GM18909 (cell line): ENCODE results near the gene NUBP2.
A peak's percentile ranks its signal among the peaks of the same experiment; 100 is the strongest.

Experiments used
- ATAC-seq: cut with Tn5 transposase; IDR thresholded peaks from one replicate; pipeline ENCODE4 v1.9.1; 2021; ENCODE audit warnings: mild to moderate bottlenecking; ENCODE audit not compliant: unreplicated experiment, poor library complexity

The NUBP2 gene

DNA sequence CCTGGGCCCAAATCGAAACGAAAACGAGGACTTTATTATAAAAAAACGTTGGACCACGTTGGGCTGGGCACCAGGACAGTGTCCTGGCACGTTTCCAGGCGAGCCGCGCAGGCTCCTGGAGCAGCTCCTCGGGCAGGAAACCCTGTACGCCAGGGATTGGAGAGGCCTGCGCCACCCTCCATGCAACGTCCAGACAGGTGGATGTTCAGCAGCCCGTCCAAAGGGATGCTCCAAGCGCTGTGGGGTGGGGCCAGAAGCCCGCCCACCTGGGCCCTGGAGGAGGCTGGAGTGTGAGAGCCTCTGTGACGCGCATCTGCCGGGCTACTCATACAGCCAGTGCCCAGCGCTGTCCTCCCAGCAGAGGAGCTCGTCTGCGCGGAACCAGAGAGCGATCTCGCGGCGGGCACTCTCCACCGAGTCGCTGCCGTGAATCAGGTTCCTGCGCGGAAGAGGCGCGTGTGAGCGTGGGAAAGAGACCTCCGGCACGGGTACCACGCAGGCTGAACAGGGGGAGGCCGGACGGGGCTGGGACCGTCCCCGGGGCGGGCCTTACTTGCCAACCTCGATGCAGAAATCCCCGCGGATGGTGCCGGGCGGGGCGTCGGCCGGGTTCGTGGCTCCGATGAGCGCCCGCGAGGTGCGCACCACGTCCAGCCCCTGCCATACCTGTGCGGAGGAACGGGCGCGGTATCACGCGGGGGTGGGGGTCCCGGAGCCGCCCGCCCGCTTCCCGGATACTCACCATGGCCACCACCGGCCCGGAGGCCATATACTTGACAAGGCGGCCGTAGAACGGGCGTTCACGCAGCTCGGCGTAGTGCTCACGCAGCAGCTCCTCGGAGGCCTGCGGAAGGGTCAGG is 12.2 kb upstream of the NUBP2 start:
- no peak for ATAC-seq

DNA sequence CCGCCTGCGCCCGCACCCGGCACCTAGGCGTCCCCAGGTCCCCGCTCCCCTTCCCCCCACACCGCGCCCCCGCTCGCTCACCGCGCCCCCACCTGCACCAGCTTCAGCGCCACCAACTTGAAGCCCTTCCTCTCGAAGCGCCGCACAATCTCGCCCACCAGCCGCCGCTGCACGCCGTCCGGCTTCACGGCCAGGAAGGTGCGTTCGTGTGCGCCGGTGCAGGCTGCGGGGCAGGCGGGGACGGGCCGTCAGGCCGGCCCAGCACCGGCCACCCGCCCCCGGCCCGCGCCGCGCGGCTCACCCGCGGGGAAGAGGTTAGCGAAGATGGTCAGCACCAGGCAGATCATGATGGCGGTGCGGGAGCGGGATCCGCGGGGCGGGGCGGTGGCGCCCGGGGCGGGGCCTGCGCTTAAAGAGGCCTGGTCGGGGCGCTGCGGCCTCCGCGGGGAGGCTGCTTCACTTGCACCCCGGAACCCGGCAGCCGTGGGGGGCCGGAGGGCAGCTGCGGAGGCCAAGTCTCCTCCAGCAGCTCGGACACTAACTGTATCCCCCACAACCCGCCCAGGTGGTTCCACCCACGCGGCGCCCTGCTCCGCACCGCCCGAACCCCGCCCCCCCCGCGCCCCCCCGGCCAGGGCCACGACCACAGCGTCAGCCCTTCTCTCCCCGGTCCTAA is 11.4 kb upstream of the NUBP2 start, which contains the start of gene NME3:
TSS of gene NME3 (minus strand) at position 356 of the 676 bp plus-strand sequence. CDS start at position 347, 9 bp downstream.
- no peak for ATAC-seq

DNA sequence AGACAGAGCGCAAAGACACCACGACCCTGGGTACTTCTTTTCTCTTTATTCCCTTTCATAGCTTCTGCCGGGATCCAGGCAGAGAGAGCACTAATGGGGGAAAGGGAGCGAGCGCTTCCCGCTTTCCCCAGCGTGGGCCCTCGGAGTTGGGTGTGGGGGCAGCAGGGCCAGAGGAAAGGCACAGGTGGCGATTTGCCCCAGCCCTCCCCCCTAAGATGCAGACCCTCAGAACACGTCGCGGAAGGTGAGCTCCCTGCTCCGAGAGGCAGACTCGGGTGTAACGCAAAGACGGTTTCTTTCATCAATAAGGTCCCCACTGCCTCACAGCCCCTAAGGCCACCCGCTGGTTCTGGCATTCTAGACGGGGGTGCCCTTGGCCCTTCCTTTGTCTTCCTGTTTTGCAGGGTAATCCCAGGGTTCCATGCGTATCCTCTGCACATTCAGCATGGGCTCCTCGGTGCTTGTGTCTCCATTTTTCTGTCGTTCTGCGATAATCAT is 10.8 kb upstream of the NUBP2 start:
- ATAC-seq, result no peak

DNA sequence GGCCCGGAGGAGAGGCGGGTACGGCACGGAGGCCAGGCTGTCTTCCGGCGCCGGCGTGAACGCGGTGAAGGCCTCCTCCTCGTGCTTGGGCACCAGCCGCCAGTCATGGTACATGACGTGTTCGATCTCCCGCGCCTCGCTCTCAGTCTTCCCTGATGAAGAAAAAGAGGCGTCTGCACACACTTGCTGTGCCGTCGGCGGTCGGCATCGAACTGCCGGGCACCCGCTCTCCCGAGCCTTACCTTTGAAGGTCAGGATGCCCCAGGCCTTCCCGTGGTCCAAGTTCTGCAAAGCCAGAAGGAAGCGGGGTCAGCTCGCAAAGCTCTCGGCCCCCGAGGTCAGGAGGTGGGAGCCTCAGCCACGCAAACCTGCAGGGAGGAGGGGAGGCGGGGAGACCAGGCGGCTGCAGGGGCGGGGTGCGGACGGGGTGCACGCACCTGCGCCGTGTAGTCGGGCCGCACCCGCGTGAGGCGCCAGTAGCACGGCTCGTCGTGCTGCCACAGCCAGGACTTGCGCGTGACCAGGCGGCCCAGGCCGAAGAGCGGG is 10.3 kb upstream of the NUBP2 start, which contains the start of gene EME2:
TSS of gene EME2 (plus strand) at position 449 of the 546 bp plus-strand sequence. CDS start 418 bp downstream, outside the sequence.
- ATAC-seq, result peak; percentile 11

DNA sequence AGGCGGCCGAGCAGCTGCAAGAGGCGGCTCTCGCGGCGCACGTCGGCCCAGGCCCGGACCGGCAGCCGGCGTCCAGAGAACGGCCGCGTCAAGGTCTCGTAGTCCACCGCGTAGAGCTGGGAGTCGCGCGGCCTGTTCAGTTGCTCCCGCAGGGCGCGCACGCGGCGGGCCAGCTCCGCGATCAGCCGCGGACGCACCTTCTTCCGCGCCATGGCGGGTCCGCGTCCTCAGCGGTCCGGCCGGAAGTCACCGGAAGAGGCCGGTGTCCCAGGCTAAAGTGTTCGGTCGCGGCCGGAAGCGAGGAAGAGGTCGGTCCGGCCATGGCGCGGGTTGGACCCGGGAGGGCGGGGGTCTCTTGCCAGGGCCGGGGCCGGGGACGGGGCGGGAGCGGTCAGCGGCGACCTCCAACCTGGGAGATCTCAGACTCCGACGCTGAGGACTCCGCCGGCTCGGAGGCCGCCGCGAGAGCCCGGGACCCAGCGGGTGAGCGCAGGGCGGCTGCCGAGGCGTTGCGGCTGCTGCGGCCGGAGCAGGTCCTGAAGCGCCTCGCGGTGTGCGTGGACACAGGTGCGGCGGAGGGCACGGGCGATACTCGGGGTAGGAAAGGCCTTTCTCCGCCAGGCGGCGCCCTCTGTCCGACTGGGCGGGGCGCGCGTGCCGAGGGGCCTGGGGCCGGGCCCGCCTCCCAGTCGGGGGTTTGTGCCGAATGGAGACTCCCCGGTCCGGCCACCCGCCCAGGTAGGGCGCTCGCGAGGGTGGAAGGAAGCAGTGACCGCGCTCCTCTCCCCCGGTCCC is 9.7 kb upstream of the NUBP2 start, which contains the start of gene MRPS34:
TSS of gene MRPS34 (minus strand) at position 227 of the 795 bp plus-strand sequence. CDS start at position 212, 15 bp downstream.
- peak; percentile 53 for ATAC-seq

DNA sequence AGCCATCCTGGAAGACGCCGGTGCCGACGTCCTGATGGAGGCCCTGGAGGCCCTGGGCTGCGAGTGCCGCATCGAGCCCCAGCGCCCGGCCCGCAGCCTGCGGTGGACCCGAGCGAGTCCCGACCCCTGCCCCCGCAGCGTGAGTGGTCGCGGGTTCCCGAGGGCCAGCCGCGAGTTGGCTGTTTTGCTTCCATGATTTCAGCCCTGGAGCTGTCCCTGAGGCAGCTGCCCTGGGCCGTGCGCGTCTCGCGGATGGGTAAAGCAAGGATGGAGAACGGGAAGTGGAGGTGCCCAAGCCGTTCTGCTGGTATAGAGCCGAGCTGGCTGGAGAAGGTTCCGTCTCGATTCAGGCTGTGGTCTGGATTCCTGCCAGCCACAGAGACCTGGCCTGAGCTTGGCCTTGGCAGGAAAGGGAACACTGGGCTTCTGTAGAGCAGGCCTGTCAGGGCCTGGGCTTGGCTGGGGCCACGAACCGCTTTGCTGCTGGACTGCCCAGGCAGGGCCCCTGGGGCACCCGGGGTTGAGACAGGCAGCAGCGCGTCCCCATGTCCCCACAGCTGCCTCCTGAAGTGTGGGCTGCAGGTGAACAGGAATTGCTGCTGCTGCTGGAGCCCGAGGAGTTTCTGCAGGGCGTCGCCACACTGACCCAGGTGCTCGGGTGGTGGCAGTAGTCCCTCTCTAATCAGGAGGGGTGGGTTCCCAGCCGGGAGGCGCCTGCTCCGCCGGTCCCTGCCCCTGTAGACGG is 8.9 kb upstream of the NUBP2 start:
- no peak for ATAC-seq

DNA sequence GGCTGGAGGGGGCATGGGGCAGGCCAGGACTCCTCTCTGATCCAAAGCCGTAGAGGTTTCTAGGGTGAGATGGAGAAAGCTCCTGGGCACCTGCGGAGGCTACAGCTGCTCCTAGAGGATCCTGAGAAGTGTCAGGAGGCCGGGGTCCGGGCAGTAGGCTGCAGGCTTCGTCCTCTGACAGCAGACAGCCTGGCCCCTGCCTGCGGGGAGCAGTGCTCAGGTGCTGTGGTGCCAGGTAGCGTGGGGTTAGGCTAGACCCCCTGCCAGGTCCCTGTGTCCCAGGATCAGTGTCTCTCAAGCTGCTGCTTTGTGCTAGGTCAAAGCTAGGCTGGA is 8.3 kb upstream of the NUBP2 start:
- ATAC-seq, result no peak

DNA sequence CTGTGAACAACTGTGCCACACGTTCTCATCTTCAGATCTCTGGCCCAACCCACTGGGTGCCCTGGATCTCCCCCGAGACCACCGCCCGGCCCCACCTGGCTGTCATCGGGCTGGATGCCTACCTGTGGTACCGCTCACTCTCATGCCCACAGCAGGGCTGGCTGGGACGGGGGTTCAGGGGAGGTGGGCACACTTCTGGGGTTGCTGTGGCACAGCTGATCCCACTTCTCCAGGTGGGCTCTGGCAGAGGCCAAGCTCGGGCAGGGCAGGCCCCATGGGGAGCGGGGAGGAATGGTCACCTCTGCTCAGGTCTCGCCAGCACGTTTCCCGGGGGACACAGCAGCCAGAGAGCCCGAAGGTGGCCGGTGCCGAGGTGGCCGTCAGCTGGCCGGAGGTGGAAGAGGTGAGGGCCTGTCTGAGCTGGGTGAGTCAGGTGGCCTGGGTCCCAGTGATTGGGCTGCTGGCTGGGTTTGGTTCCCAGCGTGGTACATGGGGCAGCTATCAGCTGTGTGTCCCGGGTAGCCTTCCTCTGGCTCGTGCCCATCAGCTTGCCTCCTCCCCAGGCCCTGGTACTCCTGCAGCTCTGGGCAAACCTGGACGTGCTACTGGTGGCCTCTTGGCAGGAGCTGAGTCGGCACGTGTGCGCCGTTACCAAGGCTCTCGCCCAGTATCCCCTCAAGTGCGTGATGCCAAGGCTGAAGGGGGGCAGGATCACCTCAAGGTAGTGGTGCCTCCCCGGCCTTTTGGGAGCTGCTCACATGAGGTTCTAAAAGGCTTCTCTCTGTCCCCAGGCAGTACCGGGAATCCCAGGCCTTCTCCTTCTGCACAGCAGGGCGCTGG is 7.5 kb upstream of the NUBP2 start:
- ATAC-seq, result no peak

DNA sequence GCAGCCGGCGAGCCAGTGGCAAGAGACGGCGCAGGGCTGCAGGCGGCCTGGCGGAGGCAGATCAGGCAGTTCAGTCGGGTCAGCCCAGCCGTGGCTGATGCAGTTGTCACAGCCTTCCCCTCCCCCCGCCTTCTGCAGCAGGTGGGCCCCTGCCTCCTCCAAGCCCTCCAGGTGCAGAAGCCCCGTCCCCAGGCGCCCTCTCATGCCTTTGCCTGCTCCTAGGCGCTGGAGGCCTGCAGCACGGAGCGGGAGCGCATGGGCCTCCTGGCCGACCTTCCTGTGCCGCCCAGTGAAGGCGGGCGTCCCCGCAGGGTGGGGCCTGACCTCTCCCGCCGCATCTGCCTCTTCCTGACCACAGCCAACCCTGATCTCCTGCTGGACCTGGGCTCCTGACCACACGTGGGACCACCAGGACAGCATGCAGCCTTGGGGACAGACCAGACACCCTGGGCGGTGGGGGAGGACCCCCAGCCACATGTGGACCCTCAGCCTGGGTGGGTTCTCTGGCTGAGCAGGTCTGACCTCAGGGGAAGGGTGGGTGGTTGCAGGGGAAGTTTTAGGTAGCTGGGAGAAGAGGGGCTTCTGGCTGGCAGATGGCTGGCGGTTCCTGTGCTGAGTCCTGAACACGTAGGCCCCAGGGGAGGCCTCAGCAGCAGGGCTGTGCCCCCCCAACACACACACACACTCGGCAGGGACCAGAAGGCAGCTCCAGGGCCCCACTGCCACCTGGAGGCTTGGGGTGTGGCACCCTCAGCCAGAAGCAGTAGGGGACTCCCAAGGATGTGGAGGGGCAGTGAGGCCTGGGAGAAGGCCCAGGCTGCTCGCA is 6.7 kb upstream of the NUBP2 start:
- ATAC-seq, result no peak

DNA sequence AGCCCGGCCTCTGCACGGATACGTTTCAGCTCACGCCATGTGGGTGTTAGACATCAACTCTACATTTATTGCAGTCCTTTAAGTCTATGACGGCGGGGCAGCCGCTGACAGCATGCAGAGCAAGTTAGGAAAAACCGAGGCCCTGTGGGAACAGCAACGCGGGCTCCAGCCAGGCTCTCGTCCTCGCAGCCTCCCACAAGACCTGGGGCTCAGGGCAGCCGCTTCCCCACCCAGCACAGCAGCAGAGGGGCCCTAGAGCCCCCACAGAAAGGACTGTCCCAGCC is 6.1 kb upstream of the NUBP2 start:
- ATAC-seq, result no peak

DNA sequence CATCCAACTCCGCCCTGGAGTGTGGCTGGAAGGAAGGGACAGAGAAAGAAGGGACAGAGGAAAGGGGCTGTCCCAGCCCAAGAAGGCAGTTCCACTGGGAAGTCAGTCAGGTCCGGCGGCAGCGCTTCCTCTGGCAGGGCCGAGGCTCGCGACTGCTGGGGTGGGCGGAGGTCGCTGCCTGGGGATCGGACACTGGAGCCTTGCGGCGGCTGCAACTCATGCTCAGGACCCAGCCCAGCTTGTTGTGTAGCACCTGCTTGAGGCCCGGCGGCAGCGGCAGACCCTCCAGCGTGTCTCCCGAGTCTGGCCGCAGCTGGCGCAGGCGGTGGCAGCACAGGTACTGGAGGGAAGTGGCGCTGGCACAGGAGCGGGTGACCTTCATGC is 5.8 kb upstream of the NUBP2 start:
- ATAC-seq, result no peak

DNA sequence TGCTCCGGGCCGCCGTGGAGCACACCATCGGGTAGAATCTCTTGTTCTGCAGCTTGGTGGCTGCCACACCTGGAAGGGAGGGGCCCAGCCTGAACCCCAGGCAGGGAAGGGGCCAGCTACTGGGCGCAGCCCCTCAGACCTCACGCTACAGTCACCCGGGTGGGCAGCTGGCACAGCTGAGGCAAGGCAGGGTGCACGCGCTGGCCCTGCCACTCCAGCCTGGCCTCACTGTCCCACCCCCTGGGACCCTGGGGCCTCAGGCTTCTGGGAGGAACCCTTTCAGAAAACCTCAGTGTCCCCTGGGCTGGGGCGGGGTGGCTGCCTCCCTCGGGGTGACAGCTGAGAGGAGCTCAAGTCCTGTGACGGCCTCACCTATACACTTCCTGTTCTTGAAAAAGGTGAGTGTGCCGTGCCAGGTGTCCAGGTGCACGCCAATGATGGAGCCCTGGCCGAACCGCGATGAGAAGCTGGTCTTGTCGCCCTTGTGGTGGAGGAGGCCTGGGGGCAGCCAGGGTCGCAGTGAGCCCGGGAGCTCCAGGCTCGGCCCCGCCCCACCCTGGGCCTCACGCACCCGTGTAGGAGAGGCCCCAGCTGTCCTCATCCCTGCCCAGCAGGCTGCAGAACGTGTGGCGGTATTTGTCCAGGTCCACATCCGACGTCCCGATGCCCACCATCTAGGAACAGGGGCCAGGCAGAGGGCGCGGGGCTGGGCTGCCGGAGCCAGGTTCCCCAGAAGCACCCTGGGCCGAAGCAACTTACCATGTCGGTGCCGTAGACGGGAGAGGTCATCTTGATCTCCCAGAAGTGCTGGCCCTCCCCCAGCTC is 5.2 kb upstream of the NUBP2 start:
- ATAC-seq, result no peak

DNA sequence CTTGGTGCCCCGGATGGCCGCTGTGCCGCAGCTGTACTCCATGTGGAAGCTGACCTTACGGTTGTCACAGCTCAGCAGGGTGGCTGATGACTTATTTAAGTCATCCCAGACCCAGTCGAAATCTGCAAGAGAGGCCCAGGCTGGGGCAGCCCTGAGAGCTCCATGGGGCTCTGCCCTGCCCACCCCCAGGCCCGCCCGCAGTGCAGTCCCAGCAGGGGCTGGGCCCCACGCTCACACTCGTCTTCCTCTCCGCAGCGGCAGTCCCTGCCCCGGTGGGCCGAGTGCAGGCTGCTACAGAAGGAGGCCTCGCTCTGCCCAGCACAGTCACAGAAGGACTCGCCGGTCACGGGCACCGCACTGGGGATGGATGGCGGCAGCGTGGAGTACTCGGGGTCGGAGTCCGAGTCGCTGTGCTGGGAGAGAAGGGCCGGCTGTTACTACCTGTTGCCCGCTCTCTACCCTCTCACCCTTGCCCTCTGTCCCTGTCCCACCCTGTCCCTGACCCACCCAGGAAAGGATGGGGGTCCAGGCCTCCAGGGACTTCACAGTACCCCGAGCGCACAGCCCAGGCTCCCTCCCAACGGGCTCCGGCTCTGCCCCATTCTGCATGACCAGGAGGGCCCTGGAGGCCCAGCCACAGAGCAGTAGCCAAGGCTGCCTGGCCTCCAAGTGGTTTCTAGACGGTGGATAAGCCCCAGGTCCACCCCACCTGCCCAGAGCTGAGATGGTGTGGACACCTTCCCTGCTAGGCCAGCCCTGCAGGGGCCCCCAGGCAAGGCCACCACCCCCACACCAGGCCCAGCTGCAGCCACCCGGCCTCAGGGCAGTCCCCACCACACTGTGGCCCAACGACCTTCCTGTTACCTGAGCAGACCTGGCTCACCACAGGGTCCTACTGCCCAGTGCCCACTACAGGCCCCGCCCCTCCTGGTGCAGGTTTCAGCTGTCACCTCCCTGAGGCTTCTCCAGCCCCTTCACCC is 4.3 kb upstream of the NUBP2 start:
- ATAC-seq, result no peak

DNA sequence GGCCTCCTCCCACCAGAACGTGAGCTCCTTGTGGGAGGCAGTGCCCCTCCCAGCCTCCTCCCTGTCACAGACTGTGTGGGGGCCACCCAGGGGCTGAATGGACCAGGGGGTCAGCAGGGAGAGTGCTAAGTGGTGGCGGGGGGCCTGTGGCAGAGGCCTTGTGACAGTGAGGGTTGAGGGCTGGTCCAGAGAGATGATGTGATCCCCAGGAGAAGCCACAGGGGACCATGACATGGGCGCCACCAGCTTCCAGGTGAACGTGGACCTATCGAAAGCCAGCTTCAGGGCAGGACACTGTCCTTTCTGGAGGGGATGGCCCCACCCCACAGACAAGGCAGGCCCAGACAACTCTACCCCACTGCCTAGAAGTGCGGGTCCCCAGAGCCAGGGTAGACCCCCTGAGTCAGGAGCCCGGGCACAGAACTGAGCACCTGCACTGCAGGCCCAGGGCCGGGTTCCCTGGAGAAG is 3.5 kb upstream of the NUBP2 start:
- ATAC-seq, result no peak

DNA sequence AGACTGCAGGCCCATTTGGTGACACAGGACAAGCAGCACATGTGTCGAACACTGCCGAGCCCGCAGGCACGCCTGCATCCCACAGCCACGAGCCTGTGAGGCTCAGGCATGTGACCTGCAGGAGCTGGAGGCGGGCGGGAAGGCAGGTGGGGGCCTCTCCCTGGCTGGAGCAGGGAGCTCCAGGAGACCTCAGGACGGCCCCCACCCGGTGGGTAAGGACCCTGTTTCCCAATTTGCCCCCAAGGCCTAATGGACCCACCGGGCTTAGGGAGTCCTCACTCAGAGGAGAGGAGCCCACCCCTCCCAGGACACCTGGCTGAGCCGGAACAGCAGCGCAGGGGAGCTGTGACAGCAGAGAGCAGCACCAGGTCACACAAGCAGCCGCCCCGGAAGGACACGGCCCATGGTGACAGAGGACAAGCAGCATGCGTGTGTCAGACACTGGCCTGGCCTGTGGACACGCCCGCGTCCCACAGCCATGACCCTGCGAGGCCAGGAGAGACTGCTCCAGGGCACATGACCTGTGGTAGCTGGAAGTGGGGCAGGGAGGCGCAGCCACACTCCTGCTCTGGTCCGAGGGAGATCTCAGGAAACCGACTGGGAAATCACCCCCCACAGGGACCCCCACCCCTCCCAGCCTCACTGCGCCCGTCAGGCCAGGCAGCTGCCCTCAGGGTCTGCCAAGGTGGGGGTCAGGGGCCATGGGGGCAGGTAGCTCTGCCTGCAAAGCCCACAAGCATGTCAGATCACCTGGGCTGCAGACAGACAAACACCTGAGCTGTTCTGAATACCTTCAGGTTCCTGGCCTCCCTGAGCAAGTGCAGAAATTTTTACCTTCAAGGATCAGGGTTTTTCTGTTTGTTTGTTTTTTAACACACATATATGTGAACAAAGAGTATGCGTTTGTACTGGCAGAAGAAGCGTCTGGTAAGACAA is 2.8 kb upstream of the NUBP2 start:
- no peak for ATAC-seq
